HG02852 (cell line): ENCODE data around the gene STX4.
"Not testable (repeated sequence)": the region's sequence is repeated elsewhere in the genome, so short reads cannot be mapped to it uniquely, and the experiment has no call there.

Experiments used
- ATAC-seq: cut with Tn5 transposase; IDR thresholded peaks from one replicate; pipeline ENCODE4 v1.9.1; 2021; ENCODE audit warnings: mild to moderate bottlenecking, moderate library complexity; ENCODE audit not compliant: unreplicated experiment

STX4 gene

GRCh38 chr16:30998852-30999761 lies 34.3 kb upstream of the STX4 start:
- ATAC-seq: no peak

- no peak for ATAC-seq
Observed at GRCh38 chr16:31000671-31001382, 32.5 kb upstream of the STX4 start.

- ATAC-seq: no peak
Observed at GRCh38 chr16:31001507-31002249, 31.7 kb upstream of the STX4 start.

DNA sequence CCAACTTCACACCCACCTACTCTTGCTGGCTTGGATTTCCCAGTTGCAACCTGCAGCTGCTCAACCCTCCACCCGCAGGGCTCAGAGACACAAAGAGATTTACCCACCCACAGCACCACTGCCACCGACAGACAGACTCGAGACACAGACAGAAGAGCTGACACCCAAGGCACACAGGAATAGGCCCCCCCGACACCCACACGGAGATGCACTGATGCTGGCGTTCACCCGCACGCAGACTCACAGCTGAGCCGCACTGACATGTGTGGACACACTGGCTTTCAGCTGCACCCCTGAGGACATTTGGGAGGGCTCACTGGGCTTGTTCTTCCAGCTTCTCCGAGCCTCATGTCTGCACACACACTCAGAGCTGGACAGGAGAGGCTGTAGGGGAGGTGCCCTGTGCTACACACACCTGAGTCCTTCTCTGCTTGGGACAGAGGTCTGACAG lies 31.1 kb upstream of the STX4 start:
- no peak for ATAC-seq

DNA sequence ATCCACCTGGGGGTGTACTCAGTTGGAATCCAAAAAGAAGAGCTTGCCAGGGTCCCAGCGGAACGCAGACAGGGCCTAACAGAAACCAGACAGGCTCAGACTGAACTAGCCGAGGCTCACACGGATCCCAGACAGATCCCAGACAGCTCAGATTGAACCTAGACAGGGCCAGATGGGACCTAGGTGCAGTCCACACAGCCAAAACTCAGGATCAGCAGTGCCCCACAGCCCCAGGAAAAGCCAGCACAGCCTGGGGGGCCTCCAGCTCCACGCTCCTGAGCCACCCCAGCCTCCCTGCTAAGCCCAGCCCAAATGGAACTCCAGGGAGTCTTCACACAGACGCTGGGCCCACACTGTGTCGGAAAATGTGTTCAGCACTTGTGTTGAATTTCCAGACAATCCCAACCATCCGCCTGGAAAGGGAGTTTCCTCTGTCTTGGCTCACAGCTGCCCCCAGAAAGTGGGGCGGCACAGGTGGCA lies 30.5 kb upstream of the STX4 start:
- no peak for ATAC-seq

DNA sequence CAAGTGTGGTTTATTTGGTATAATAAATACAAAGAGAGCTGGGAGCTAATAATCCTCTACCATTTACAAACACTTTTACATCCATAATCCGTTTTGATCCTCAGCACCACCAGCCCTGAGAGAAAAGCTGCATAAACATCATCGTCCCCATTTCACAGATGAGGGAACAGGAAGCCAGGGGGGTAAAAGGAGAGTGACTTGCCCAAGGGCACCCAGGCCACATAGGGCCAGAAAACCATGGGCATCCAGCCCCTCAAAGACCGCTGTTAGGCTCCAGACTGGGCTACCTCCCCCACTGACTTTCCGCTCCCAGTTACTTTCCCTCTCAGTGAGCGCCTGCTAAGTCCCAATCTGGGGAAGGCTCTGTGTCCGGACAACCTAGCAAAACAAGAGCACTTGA lies 29.6 kb upstream of the STX4 start:
- ATAC-seq: no peak

DNA sequence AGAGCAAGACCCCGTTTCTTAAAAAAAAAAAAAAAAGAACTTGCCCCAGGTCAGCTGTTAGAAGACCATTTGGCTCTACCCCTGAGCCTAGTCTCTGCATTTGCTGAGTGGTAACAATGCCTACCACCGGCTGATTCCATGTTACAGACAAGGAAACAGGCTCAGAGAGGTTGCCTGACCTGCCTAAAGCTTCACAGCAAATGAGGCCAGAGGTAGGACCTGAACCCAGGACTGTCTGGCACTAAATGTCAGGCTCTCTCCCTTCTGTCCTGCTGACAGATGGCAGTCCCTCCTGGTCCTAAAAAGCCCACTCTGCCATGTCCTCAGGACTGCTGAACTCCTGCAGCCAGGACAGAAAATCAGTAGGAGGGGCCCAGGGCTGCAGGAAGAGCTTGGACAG lies 28.7 kb upstream of the STX4 start:
- ATAC-seq: no peak

DNA sequence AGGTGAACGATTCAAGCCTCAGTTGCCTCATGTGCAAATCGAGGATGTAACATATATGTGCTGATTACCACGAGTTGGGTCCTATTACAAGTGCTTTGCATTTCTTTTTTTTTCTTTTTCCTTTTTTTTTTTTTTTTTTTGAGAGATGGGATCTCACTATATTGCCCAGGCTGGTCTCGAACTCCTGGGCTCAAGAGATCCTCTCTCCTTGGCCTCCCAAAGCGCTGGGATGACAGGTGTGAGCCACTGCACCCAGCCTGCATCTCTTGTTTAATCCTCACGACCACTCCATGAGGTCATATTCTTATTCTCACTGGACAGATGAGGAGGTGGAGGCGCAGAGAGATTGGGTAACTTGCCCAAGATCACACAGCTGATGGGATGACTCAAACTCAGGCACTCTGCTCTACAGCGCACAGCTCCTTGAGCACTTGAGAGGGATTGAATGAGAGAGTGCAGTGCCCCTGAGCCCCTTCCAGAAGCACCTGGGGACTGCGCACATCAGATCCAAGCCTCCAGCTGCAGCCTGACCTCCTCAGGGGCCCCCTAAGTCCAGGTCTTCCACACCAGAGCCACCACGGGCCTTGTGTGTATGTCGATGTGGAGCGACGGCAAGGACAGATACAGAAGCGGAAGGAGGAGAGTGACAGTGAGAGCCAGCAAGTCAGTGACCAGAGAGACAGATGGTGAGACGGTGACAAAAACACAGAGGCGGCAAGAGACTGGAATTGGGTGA lies 27.8 kb upstream of the STX4 start:
- ATAC-seq: no peak

DNA sequence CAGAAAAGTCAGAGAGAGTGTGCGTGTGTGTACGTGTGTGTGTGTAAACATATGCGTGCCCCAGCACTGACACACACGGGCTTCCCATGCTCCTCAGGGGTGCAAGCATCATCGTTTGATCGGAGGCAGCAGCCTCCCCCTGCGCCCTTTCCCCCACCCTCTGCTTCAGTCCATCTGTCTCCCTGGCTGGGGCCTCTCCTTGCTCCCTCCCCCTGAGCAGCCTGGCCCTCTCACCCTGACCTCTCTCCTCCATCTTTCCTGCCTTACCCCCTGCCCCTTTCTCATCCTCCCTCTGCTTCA lies 27.3 kb upstream of the STX4 start:
- no peak for ATAC-seq

- ATAC-seq: no peak
Observed at GRCh38 chr16:31006589-31006988, 26.8 kb upstream of the STX4 start.

- no peak for ATAC-seq
Observed at GRCh38 chr16:31007684-31008083, 25.7 kb upstream of the STX4 start.

DNA sequence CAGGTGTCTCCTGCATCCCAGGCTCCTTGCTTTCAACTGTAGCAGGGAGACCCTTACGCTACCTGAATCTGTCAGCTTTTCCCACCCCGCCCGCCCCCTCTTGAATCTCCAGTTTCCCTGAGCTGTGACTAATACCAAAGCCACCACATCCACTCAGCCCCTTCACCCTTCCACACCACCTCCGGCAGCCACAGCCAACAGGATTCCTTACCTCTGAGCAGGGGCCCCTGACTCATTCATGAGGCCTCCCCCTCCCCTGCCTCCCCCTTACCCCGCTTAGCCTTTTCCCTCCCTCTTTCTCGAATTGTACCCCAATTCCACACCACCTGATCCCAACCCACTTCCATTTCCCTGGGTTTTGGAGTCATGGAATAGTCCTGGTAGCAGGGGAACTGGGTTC lies 25.2 kb upstream of the STX4 start:
- no peak for ATAC-seq

DNA sequence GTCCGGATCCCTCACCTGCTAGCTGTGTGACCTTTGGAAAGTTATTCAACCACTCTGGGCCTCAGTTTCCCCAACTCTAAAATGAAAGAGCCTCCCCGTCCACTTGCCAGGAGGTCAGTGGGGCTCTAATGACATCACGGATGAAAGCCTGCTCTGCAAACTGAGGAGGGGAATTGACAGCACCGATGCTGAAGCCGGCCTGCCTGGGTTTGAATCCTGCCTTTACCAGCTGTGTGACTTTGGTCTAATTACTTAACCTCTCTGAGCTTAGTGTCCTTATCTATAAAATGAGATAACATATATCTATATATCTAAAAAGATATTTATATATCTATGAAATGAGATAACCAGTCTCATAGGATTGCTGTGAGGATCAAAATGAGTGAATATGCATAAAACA lies 24.8 kb upstream of the STX4 start:
- no peak for ATAC-seq

DNA sequence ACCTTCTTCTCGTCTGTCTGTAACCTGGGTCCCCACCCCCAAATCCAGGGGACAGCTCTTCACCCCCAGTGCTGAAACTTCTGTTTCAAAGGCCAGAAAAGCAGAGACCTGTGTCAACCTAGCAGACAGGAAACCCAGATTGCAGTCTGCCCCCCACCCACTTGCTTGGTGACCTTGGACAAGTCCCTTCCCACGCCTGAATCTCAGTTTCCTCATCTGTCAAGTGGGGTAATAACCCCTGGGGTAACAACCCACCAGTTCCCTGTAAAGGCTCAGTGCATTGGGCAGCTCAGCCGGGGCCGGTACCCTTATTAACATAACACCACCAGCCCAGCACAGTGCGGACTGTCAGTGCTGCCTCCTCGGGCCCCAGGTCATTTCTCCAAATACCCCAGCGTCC lies 24.2 kb upstream of the STX4 start:
- ATAC-seq: no peak

DNA sequence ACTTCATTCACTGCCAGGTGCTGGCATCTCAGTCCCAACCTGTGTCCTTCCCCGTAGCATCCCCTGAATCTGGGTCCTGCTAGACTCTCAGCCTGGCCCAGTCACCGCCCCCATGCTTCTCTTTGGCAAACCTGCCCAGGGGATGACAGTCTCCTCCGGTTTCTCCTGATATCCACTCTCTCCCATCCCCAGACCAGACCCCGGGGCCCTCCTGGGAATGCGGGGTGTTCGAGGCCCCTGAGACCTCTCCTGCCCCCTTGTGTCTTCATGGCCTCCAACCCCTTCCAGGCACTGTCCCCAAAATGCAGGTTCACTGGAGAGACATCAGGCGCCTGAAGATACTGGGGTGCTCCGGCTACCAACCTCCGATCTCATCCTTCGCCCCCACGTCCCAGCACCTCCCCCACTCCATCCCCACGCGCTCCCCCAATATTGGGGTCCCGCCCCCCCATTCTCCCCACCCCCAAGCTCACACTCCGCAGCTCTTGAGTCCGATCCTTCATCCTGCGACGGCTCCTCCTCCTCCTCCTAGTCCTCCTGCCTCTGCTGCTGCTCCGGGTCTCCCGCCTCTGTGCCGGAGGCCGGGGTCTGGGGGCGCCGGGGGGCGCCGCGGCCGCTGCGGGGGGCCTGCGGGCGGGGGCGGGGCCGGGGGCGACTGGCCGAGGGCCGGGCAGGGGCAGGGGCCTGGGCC lies 23.3 kb upstream of the STX4 start:
- no peak for ATAC-seq

- no peak for ATAC-seq
Observed at GRCh38 chr16:31010585-31011325, 22.6 kb upstream of the STX4 start, which contains the start of gene STX1B. Gene STX1B, minus strand, starts transcription at chr16:31010638. Its CDS starts 242 bp downstream, at chr16:31010396.

- ATAC-seq: not testable (repeated sequence)
Observed at GRCh38 chr16:31011815-31012214, 21.5 kb upstream of the STX4 start.

GRCh38 chr16:31013292-31013691 lies 20.1 kb upstream of the STX4 start:
- not testable (repeated sequence) for ATAC-seq

- no peak for ATAC-seq
Observed at GRCh38 chr16:31016018-31016417, 17.3 kb upstream of the STX4 start.
